ENCODE data around the gene SLC6A4.
"Not testable (repeated sequence)": the region's sequence is repeated elsewhere in the genome, so short reads cannot be mapped to it uniquely, and the experiment has no call there.

The SLC6A4 gene

DNA sequence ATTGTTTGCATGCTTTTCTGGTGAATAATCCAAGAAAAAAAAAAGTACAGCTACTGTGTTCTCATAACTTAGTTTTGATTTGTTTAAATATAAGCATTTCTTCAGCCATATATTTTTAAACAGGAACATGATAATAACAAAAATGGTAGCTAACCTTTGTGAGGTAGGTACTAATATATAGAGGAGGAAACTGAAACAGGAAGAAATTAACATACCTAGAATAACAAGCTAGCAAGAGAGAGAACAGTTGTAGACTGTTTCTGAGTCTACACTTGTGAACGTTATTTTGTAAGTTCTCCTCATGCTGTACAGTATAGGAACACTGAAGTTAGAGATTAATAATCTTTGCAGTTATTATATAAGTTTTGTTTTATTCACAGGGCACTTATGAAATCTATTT is 69.5 kb downstream of the SLC6A4 start:
- Histone ChIP-seq H3K4me1 (ENCODE audit: control insufficient read depth, insufficient read depth, low read length) (no peaks in the 10 kb centered on the region), H3K27me3 (ENCODE audit: control insufficient read depth, insufficient read depth, low read length) (no peaks in the 10 kb centered on the region), H3K4me2 (ENCODE audit: low read length) (no peak overlapping the region), H3K36me3 (ENCODE audit: insufficient read depth, low read length) (peaks cover 23% of the 10 kb centered on the region), H3K9me3 (replicated peaks; ENCODE audit: low read length) (no peaks in the 10 kb centered on the region), H3K9ac (ENCODE audit: low read depth, low read length) (no peak overlapping the region), H3K4me3 (ENCODE audit: low read length) (no peak overlapping the region)

DNA sequence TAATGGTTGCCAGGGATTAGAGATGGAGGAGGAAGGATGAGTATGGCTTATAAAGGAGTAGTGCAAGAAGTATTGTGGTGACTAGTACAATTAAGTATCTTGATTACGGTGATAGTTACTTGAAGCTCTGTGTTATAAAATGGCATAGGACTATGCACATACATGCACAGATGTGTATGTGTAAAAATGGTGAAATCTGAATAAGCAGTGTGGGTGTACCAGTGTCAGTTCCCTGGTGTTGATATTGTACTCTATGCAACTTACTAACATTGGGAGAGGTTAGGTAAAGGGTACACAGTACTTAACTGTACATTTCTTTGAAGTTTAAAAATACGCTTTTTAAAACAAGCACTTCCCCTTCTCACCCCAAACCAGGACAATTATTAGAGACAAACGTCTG is 70.3 kb downstream of the SLC6A4 start:
- H3K9ac ChIP-seq (ENCODE audit: low read depth, low read length) = no peak overlapping the region

DNA sequence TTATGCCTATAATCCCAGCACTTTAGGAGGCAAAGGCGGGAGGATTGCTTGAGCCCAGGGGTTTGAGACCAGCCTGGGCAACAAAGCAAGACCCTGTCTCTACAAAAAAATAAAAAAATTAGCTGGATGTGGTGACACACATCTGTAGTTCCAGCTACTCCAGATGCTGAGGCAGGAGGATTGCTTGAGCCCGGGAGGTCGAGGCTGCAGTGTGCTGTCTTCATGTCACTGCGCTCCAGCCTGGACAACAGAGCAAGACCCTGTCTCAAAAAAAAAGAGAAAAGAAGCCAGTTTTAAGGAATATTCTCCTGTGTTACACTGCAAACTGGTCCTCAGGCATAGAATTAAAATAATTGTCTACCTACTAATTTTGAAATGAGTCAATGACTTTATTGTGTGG is 71.0 kb downstream of the SLC6A4 start:
- Histone ChIP-seq H3K4me2 (ENCODE audit: low read length) (no peak overlapping the region), H3K9ac (ENCODE audit: low read depth, low read length) (no peak overlapping the region), H3K36me3 (ENCODE audit: insufficient read depth, low read length) (peaks cover 28% of the 10 kb centered on the region), H3K27me3 (ENCODE audit: control insufficient read depth, insufficient read depth, low read length) (no peaks in the 10 kb centered on the region), H3K4me1 (ENCODE audit: control insufficient read depth, insufficient read depth, low read length) (no peaks in the 10 kb centered on the region), H3K9me3 (replicated peaks; ENCODE audit: low read length) (no peaks in the 10 kb centered on the region), H3K4me3 (ENCODE audit: low read length) (no peak overlapping the region)

More for the DNA sequence above, 70.3 kb downstream of the SLC6A4 start:
- Histone ChIP-seq H3K27me3 (ENCODE audit: control insufficient read depth, insufficient read depth, low read length) (no peaks in the 10 kb centered on the region), H3K4me1 (ENCODE audit: control insufficient read depth, insufficient read depth, low read length) (no peaks in the 10 kb centered on the region), H3K4me3 (ENCODE audit: low read length) (no peak overlapping the region), H3K36me3 (ENCODE audit: insufficient read depth, low read length) (peaks cover 23% of the 10 kb centered on the region), H3K9me3 (replicated peaks; ENCODE audit: low read length) (no peaks in the 10 kb centered on the region), H3K4me2 (ENCODE audit: low read length) (no peak overlapping the region)

DNA sequence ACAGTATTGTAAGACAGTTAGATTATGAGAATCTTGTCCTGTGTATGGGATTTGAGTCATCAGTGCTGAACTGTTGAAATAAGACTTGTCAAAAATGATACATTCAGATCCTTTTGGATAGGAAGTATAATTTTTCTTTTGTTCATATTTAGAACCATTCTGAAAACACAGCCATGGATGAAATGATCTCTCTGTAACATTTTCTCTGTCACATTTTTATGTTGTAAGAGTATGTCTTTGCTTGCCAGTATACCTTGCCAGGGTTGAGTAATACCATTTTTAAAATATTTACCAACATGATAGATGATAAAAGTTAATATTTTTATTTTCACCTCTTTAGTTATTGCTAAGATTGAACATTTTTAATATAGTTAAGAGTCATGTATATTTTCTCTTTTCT is 73.9 kb downstream of the SLC6A4 start:
- Histone ChIP-seq H3K27me3 (ENCODE audit: control insufficient read depth, insufficient read depth, low read length) (no peaks in the 10 kb centered on the region), H3K9me3 (replicated peaks; ENCODE audit: low read length) (no peaks in the 10 kb centered on the region), H3K36me3 (ENCODE audit: insufficient read depth, low read length) (peaks cover 27% of the 10 kb centered on the region), H3K4me2 (ENCODE audit: low read length) (no peak overlapping the region), H3K9ac (ENCODE audit: low read depth, low read length) (no peak overlapping the region), H3K4me3 (ENCODE audit: low read length) (no peak overlapping the region), H3K4me1 (ENCODE audit: control insufficient read depth, insufficient read depth, low read length) (no peaks in the 10 kb centered on the region)

DNA sequence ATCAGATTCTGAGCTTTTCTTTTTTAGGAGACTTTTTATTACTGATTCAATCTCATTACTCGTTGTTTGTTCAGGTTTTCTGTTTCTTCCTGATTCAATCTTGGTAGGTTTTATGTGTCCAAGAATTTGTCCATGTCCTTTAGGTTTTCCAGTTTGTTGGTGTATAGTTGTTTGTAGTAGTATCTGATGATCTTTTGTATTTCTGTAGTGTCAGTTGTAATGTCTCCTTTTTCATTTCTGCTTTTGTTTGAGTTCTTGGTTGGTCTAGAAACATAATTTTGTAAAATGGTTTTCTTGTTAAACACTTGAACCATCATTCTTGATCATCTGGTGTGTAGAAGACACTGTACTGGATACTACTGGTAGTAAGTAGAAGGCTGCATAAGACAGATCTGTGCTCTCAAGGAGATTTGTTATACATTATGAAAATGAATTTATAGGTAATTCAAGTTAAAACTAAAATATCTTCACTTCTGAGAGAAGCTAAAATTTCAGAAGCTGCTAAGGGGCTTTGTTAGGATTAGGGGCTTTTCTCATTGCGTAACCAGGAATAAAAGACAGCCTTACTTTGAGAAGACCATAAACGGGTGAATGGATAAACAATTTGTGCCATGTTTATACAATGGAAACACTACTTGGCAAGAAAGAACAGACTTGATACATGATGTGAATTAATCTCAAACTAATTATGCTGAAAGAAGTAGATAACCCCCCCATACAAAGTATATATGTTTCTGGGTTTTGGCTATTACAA is 74.9 kb downstream of the SLC6A4 start:
- Histone ChIP-seq H3K4me1 (ENCODE audit: control insufficient read depth, insufficient read depth, low read length) (no peaks in the 10 kb centered on the region), H3K4me3 (ENCODE audit: low read length) (no peak overlapping the region), H3K4me2 (ENCODE audit: low read length) (no peak overlapping the region), H3K27me3 (ENCODE audit: control insufficient read depth, insufficient read depth, low read length) (no peaks in the 10 kb centered on the region), H3K36me3 (ENCODE audit: insufficient read depth, low read length) (peaks cover 27% of the 10 kb centered on the region), H3K9me3 (replicated peaks; ENCODE audit: low read length) (no peaks in the 10 kb centered on the region), H3K9ac (ENCODE audit: low read depth, low read length) (no peak overlapping the region)

DNA sequence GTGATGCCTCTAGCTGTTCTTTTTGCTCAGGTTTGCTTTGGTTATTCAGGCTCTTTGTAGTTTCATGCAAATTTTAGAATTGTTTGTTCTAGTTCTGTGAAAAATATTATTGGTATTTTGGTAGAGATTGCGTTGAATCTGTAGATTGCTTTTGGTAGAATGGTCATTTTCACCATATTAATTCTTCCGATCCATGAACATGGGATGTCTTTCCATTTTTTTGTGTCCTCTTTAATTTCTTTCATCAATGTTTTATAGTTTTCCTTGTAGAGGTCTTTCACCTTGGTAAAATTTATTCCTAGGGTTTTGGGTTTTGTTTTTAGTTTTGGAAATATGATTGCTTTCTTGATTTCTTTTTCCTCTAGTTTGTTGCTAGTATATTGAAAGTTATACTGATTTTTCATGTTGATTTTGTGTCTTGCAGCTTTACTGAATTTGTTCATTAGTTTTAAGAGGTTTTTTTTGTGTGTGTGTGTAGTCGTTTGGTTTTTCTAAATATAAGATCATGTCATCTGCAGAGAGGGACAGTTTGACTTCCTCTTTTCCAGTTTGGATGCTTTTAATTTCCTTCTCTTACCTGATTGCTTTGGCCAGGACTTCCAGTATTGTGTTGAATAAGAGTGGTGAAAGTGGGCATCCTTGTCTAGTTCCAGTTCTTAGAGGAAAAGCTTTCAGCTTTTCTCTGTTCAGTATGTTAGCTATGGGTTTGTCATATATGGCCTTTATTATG is 76.4 kb downstream of the SLC6A4 start:
- Histone ChIP-seq H3K36me3 (ENCODE audit: insufficient read depth, low read length) (peaks cover 19% of the 10 kb centered on the region), H3K27me3 (ENCODE audit: control insufficient read depth, insufficient read depth, low read length) (no peaks in the 10 kb centered on the region), H3K4me2 (ENCODE audit: low read length) (no peak overlapping the region), H3K9ac (ENCODE audit: low read depth, low read length) (no peak overlapping the region), H3K9me3 (replicated peaks; ENCODE audit: low read length) (no peaks in the 10 kb centered on the region), H3K4me3 (ENCODE audit: low read length) (no peak overlapping the region), H3K4me1 (ENCODE audit: control insufficient read depth, insufficient read depth, low read length) (no peaks in the 10 kb centered on the region)

DNA sequence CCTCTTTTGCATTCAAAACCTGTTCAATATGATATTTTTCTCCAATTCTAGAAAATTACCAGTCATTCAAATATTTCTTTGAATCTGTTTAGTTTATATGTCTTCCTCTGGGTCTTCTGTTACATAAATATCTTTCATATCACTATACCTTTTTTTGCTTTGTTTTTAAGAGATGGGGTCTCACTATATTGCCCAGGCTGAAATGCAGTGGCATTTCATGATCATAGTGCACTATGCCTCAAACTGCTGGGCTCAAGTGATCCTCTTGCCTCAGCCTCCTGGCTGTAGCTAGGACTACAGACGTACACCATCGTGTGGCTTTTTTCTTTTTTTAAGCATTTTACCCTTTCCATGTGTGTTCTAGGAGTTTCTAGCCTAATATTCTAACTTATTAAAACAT is 80.1 kb downstream of the SLC6A4 start:
- H3K27me3 ChIP-seq (ENCODE audit: control insufficient read depth, insufficient read depth, low read length) = no peaks in the 10 kb centered on the region
- no peak overlapping the region for H3K9ac ChIP-seq (ENCODE audit: low read depth, low read length)
- no peak overlapping the region for H3K4me2 ChIP-seq (ENCODE audit: low read length)
- H3K36me3 ChIP-seq (ENCODE audit: insufficient read depth, low read length) = peaks cover 10% of the 10 kb centered on the region
- H3K4me3 ChIP-seq (ENCODE audit: low read length) = no peak overlapping the region
- no peaks in the 10 kb centered on the region for H3K4me1 ChIP-seq (ENCODE audit: control insufficient read depth, insufficient read depth, low read length)
- H3K9me3 ChIP-seq (replicated peaks; ENCODE audit: low read length) = no peaks in the 10 kb centered on the region

DNA sequence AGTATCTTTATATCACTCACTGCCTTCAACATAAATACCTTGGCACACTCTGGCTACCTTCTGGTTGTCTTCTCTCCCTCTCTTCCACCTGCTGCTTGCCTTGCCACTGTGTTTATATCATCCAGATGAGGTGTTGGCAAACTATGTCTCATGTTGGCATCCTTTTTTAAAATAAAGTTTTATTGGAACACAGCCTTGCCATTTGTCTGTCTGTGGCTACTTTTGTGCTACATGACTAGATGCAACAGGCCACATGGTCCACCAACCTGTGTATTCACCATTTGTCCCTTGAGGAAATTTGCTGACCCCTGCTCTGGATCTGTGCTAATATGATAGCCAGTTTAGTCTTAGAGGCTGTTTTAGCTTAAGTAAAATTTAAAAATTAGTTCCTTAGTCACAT is 82.0 kb downstream of the SLC6A4 start:
- H3K4me2 ChIP-seq (ENCODE audit: low read length) = no peak overlapping the region
- H3K9ac ChIP-seq (ENCODE audit: low read depth, low read length) = no peak overlapping the region
- no peaks in the 10 kb centered on the region for H3K9me3 ChIP-seq (replicated peaks; ENCODE audit: low read length)
- H3K4me1 ChIP-seq (ENCODE audit: control insufficient read depth, insufficient read depth, low read length) = no peaks in the 10 kb centered on the region
- no peaks in the 10 kb centered on the region for H3K27me3 ChIP-seq (ENCODE audit: control insufficient read depth, insufficient read depth, low read length)
- H3K36me3 ChIP-seq (ENCODE audit: insufficient read depth, low read length) = peaks cover 4% of the 10 kb centered on the region
- no peak overlapping the region for H3K4me3 ChIP-seq (ENCODE audit: low read length)

DNA sequence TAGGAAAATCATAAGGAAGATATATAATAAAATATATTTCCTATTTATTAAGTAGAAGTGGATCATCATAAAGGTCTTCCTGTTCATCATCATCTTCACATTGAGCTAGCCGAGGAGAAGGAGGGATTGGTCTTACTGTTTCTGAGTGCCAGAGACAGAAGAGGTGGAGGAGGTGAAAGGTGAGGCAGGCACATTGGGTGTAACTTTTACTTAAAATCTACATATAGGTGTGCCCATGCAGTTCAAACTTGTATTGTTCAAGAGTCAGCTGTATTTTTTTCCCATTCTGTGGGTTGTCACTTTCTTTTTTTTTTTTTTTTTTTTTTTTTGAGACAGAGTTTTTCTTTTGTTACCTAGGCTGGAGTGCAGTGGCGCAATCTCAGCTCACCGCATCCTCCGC is 84.0 kb downstream of the SLC6A4 start:
- no peaks in the 10 kb centered on the region for H3K9me3 ChIP-seq (replicated peaks; ENCODE audit: low read length)
- no peaks in the 10 kb centered on the region for H3K4me1 ChIP-seq (ENCODE audit: control insufficient read depth, insufficient read depth, low read length)
- no peaks in the 10 kb centered on the region for H3K36me3 ChIP-seq (ENCODE audit: insufficient read depth, low read length)
- H3K9ac ChIP-seq (ENCODE audit: low read depth, low read length) = no peak overlapping the region
- H3K4me2 ChIP-seq (ENCODE audit: low read length) = no peak overlapping the region
- H3K27me3 ChIP-seq (ENCODE audit: control insufficient read depth, insufficient read depth, low read length) = no peaks in the 10 kb centered on the region
- no peak overlapping the region for H3K4me3 ChIP-seq (ENCODE audit: low read length)

DNA sequence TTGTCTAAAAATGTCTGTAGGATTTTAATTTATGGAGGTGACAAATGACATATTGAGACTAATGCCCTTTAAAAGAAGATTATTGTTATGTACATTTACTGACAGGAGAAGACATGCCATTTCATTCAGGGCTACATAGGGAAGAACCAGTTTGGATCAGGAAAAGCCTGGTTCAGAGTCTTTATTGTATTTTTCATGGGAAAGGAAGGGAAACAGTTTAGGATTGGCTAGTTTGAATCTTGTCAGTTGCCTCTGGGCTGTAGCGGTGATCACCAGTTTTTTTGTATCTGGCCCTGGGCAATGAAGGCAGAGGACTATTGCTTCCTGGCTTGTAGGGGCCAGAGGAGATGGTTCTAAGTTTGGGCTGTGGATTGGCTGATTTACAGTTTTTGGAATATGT is 87.1 kb downstream of the SLC6A4 start:
- H3K36me3 ChIP-seq (ENCODE audit: insufficient read depth, low read length) = peaks cover 4% of the 10 kb centered on the region

DNA sequence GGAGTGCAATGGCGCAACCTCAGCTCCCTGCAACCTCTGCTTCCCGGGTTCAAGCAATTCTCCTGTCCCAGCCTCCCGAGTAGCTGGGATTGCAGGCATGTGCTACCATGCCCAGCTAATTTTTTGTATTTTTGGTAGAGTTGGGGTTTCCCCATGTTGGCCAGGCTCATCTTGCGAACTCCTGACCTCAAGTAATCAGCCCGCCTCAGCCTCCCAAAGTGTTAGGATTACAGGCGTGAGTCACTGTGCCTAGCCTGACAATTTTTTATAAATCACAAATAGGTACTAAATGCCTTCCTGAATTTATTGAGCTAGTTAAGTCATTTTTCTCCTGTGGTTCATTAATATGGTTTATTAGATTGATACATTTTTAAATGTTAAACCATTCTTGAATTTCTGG is 87.6 kb downstream of the SLC6A4 start:
- not testable (repeated sequence) for H3K4me3 ChIP-seq (ENCODE audit: low read length); H3K27me3 ChIP-seq (ENCODE audit: control insufficient read depth, insufficient read depth, low read length); H3K4me1 ChIP-seq (ENCODE audit: control insufficient read depth, insufficient read depth, low read length); H3K9me3 ChIP-seq (replicated peaks; ENCODE audit: low read length); H3K4me2 ChIP-seq (ENCODE audit: low read length); H3K9ac ChIP-seq (ENCODE audit: low read depth, low read length); H3K36me3 ChIP-seq (ENCODE audit: insufficient read depth, low read length)

More for the DNA sequence above, 87.1 kb downstream of the SLC6A4 start:
- no peaks in the 10 kb centered on the region for H3K4me1 ChIP-seq (ENCODE audit: control insufficient read depth, insufficient read depth, low read length)
- H3K27me3 ChIP-seq (ENCODE audit: control insufficient read depth, insufficient read depth, low read length) = no peaks in the 10 kb centered on the region
- H3K4me2 ChIP-seq (ENCODE audit: low read length) = no peak overlapping the region
- H3K4me3 ChIP-seq (ENCODE audit: low read length) = no peak overlapping the region
- H3K9me3 ChIP-seq (replicated peaks; ENCODE audit: low read length) = no peaks in the 10 kb centered on the region
- no peak overlapping the region for H3K9ac ChIP-seq (ENCODE audit: low read depth, low read length)

Measured in skeletal muscle satellite cell (primary cell).